NCI-H128 (cell line): ENCODE results near the gene ROR1.

ENCODE experiments used
- DNase-seq: peaks from one replicate; lab custom pipeline; 2025; ENCODE audit not compliant: unreplicated experiment; lab: John Stamatoyannopoulos, UW

ROR1 gene

DNA sequence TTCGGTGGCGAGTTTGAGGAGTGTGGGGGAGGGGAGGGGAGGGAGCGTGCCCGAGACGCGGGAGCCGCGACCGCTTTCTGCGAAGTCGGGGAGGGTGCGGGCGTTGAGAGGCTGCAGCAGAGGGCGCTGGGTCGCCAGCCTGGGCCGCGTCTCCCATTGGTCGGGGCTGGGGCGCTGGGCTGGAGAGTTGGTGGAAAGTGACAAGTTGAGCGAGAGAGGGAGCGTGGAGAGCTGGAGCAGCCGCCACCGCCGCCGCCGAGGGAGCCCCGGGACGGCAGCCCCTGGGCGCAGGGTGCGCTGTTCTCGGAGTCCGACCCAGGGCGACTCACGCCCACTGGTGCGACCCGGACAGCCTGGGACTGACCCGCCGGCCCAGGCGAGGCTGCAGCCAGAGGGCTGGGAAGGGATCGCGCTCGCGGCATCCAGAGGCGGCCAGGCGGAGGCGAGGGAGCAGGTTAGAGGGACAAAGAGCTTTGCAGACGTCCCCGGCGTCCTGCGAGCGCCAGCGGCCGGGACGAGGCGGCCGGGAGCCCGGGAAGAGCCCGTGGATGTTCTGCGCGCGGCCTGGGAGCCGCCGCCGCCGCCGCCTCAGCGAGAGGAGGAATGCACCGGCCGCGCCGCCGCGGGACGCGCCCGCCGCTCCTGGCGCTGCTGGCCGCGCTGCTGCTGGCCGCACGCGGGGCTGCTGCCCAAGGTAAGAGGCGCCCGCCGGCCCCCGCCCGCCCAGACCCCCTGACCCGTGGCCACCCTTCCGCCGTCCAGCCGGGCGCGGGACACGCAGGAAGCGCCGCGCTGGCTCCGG lies at the start of gene ROR1:
TSS of gene ROR1 (plus strand) at position 203 of the 802 bp plus-strand sequence.
- DNase-seq, result peak; percentile 50

DNA sequence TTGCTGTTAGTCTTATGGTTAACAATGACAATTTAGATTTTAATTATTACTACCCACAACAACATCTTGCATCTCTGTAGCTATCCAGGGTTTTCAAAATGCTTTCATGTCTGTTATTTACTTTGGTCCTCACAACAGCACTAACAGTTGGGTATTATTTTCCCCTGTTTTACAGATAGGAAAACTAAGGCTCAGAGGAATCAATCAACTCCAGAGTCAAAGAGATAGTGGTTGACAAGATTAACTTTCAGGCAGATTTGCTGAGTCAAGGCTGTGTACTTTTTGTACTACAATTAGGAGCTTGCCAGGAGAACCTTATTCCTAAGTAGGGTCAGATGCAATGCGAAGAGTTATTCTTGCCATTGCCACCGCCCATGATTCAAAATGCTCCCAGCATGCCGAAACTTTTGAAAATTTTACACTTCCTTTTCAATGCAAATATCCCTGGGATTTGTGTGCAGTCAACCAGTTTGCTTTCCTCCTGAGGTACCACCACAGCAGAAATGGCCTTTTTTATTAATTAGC lies 49.4 kb upstream of the ROR1 start:
- no peak for DNase-seq

DNA sequence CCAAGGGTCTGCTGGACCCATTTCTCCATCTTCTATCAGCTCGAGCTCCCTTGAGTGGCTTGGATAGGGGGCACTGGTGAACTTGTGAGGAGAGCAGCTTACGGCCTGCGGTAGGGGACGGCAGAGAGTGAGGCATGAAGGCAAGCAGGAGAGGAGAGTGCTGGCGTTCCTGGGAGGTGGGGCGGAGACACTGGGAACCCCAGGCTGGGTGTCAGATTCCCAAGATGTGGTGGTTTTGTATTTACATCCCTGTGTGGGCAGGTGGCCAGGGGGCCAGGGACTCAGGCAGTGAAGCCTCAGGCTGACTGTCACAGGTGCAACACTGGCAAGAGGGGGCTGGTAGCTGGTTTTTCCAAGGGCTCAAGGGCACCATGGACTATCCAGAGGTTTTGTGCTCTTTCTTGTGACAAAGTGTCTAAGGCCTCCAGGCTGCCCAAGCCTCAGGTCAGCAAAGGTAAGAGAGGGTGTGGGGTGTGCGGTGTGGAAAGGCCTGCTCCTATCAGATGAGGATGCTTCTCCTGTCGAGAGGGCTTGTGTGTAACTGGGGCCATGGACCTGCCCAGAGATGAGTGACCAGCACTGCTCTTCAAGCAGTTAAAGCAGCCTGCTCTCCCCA lies 45.1 kb upstream of the ROR1 start:
- no peak for DNase-seq

DNA sequence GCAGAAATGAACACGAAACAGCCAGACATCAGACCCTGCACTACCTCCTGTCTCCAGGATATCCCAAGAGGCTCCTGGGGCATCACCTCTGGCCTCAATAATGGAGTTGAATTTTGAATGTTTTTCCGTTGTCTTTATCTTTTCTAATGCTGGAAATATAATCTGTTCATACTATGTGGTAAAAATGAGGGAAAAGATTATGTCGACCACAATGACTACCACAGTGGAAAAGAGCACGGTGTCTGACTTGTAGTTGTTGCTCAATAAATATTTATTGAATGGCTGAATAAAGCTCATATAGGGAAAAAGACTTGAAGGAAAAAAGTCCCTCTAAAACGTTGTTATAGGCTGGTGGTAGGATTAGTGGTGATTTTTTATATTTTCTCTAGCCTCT lies 44.6 kb upstream of the ROR1 start:
- no peak for DNase-seq

DNA sequence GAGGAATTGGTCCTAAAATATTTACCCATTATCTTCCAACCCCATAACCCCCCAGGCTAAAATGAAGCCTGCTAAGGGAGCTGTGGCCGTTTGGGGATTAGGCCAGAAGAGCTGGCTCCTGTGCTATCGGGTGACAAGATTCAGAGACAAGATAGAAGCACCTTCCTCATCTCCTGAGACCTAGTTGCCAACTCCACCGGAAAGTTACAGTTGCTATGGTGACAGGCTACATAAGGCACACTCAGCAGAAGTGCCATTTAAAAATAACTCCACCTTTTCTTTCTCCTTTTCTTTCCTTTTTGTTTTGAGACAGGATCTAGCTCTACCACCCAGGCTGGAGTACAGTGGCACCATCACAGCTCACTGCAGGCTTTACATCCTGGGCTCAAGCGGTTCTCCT lies 43.6 kb upstream of the ROR1 start:
- no peak for DNase-seq

DNA sequence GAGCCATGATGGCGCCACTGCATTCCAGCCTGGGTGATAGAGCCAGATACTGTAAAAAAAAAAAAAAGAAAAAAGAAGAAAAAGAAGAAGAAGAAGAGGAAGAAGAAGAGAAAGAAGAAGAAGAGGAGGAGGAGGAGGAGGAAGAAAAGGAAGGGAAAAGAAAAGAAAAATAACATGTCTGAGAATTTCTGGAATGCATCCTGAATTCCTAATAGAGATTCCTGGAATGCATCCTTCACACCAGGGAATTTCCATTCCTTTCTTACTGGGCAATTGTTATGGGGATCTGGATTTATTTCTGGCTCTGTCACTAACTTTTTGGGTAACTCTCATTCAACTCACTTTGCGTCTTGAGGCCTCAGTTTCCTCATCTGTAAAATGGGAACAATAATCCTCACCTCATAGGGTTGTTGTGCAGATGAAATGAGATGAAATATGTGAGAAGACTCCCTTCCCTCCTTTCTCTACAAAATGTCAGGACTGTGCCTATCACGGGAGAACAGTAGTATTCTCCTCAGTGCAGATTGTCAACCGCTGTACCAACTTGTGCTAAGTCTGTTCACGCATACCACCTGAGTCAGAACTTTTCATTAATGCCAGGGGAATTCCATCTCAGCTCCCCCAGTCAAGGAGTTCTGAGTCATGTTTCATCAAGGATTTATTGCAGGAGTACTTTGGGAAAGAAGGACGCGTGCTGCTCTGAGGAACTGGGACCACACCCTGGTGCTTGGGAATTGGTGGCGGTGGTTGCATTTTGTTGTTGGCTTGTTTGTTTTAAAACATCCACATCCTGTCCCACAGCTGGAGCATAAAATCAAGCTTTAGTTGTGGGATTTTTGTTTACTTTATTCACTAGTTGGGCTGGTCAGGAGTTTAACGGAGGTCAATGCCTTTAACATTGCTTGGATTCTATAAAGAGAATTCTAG lies 42.4 kb upstream of the ROR1 start:
- no peak for DNase-seq

DNA sequence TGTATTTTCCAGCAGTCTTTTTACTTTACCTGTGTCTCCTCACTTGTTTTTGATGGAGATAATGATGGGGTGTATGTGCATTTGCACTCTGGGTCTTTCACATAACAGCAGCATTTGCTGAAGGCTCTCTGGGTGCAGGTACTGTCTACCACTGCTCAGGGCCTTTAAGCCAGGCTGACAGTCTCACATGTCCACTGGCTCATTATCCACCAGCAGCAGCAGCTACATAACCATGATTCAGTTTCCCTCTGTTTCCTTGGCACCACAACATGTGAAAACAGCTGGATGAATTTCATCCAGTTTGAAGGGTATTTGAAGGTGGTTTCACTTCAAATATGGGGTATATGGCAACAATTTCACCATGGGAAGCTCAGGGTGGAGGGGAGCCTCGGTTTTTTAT lies 41.2 kb upstream of the ROR1 start:
- no peak for DNase-seq

DNA sequence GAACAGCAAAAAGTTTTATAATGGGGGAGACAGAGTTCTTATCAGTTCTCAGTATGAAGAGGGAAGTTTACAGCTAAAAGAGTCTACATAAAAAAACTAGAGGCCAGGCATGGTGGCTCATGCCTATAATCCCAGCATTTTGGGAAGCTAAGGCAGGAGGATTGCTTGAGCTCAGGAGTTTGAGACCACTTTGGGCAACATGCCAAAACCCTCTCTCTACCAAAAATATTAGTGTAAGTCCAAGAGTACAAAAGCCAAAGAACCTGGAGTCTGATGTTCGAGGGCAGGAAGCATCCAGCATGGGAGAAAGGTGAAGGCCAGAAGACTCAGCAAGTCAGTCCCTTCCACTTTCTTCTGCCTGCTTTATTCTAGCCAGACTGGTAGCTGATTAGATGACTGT lies 35.0 kb upstream of the ROR1 start:
- DNase-seq, result no peak

DNA sequence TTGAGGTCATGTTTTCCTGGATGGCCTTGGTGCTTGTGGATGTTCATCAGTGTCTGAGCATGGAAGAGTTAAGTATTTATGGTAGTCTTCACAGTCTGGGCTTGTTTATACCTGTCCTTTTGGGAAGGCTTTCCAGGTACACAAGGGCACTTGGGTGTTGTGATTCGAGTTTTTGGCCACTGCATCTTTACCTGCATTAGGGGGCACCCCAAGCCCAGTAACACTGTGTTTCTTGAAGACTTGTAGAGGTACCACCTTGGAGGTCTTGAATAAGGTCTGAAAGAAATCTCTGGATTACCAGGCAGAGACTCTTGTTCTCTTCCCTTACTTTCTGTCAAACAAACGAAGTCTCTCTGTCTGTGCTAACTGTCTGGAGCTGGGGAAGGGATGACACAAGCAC lies 34.4 kb upstream of the ROR1 start:
- DNase-seq, result no peak

DNA sequence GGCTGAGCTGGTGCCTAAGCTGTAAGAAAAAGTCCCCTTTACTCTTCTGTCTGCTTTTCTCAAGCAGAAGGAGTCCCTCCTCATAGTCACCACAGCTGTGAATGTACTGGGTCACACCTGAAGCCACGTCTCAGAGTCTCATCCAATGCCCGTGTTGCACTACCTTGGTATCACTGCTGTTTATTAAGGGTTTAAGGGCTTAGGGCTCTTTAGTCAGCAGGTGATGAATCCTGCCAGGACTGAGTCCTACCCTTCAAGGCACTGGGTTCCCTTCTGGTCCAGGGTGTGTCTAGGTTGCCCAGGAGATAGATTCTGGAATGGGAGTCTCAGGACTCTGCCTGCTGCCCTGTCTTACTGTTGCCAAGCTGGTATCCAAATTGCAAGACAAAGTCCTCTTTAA lies 33.4 kb upstream of the ROR1 start:
- DNase-seq, result no peak

DNA sequence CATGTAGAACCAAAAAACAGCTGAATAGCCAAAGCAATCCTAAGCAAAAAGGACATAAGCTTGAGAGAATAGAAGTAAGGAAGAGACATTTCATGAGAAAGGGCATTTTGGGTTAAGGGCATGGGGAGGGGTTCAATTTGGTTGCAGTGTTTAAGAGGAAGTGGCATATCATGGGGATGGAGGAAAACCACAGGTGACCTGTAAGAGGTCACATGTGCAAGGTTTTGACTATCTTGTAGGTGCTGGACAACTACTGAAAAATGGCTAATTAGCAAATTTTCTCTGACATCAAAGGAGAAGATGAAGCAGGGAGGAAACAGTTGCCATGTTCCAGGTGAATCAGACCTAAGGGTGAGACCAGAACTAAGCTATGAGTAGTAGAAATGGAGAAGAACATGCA lies 31.3 kb upstream of the ROR1 start:
- no peak for DNase-seq

DNA sequence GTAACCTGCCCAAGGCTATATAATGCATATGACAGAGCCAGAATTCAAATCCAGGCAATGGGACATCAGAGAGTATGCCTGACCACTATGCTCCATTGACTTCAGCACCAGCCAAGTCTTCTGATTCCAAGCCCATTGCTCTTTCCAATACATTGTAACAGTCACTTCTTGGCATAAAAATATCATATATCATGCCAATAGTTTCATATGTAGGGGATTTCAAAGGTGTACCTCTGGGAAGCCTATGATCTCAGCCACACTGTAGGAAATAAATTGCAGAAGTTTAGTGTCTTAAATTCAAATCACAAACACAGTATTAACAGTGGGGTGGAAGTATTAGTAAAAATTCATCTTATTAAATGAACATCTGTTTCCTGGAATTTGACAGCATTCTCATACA lies 30.0 kb upstream of the ROR1 start:
- DNase-seq, result no peak

DNA sequence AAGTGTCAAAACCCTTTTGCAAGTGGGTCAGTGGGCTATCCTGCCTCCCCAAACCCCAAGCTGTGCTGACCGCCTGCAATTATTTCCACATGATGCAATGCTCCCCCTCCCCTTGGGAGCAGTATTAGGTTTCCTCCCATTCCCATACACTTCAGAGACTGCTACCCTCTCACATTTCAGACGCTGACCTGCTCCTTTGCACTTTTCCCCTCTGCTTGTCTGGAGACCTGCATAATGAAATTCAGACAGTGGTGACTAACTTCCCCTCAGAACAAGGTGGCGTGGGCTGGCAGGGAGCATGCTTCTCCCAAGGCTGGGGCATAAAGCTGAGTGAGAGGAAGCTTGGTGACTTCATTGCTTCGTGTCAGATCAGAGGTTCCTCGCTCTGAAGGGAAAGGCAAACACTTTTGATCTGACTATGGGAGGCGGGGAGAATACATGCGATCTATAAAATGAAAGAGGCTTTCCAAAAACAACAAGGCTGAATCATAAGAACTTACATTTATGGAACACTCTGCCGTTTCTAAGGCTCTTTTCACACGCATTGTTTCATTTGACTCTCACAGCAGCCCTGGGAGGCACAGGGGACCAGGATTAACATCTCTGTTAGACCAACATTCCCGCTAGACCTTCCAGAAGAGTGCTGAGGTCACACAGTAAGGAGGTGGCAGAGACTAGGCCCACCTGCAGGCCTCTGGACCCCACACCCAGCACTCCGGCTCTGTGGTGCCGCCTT lies 27.5 kb upstream of the ROR1 start:
- DNase-seq, result no peak

DNA sequence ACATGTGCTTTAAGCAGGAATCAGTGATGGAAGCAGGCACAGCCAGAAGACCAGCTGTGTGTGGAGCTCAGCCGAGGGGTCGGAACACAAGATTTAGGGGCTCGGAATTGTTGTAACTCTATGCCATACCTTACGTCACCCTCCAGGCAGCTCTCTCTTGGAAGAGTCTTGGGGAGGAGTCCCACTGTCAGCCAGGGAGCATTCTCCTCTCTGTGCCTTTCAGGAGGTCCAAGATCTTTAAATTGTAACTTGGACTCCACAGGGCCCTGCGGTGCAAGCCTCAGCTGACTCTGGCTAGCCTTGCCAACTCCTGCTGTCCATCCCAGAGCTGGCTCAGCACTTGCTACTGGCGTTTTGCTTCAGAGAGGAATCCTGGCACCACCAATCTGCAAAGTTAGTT lies 26.4 kb upstream of the ROR1 start:
- no peak for DNase-seq

DNA sequence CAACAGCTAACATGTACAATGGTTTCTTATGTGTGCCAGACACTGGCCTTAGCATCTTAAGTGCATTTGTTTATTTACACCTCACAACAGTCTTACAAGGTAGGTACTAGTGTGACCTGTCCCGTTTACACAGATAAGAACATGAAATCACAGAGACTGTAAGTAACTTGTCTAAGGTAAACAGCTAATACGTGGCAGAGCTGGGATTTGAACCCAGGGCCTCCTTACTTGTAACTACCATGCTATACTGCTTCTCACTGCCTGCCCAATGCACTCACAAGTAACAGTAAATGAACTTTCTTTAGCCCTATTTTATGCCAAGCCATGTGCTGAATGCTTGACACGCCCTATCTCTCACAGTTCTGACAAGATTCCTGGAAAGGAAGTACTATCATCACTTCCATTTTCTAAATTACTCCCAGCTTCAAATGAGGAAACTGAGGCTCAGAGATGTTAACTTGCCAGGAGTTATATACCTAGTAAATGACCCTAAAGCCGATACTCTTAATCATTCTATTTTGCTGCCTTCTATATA lies 25.7 kb upstream of the ROR1 start:
- no peak for DNase-seq

DNA sequence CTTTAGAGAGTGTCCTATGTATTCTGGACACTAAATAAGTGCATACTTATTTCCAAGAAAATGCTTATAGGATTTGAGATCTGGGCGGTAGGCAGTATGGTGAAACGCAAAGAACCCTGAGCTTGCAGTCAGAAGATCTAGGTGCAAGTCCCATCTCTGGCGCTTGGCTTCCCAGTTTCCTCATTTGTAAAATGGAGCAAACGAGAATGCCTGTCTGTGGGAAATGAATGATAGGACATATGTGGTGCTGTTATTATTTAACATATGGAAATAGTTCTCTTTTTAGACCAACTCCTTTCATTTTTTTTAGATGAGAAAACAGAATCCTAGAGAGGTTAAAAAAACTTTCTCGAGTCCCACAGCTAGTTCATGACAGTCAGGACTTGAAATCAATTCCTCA lies 25.2 kb upstream of the ROR1 start:
- DNase-seq, result no peak

DNA sequence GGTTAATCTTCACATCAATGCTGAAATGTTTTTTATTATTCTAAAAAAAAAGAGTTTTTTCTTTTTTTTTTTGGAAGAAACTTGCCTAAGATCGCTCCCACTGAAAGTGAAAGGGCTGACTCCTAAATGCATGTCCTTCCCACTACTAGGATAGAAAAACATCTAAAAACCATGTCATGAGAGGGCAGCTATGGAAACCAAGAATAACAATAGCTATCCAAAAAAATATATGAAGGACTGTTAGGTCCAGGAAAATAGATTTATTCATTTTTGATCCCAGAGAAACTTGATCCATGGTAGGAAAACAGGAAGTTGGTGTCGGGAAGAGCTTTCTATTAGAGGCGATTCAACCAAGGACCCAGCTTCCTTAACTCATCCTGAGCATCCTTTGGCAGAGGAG lies 23.1 kb upstream of the ROR1 start:
- no peak for DNase-seq

DNA sequence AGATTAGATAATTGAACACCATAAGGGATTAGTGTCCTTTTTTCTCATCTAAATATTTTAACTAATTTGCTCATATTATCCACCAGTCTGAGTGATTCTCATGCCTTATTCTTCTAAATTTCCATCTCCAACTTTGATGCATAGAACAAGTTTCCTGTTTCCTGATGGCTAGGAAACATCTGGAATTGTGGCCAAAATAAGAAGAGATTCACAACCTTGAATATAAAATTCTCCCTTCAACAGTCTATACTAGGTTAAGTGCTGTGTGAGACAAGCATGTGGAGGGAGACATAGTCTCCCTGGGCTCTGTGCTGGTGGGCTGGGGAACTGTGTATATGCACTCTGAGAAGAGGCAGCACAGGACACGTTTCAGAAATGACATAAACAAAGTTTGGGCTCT lies 21.6 kb upstream of the ROR1 start:
- DNase-seq, result no peak

DNA sequence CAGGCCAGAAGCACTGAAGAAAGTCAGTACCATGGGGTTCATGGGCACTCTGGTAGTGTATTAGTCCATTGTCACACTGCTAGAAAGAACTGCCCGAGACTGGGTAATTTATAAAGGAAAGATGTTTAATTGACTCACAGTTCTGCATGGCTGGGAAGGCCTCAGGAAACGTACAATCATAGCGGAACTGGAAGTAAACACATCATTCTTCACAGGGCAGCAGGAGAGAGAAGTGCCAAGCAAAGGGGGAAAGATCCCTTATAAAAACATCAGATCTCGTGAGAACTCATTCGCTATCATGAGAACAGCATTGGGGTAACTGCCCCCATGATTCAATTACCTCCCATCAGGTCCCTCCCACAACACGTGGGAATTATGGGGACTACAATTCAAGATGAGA lies 20.2 kb upstream of the ROR1 start:
- no peak for DNase-seq

DNA sequence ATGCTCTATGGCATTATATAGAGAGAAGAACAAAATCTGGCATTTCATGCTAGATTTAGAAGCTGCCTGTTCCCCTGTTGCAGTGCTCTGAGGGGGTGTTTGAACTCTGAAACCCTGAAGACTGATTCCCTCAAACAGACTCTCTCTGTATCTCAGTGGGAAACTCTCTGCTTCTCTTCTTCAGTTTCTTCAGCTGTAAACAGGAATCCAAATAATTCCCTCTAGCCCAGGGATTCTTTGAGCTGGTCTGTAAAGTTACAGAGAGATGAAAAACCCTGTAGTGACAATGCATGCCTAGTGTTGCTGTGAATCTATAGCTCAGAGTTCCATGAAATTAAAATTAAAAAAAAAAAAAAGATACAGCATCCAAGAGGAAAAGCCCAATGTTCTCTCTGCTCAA lies 17.0 kb upstream of the ROR1 start:
- DNase-seq, result no peak

DNA sequence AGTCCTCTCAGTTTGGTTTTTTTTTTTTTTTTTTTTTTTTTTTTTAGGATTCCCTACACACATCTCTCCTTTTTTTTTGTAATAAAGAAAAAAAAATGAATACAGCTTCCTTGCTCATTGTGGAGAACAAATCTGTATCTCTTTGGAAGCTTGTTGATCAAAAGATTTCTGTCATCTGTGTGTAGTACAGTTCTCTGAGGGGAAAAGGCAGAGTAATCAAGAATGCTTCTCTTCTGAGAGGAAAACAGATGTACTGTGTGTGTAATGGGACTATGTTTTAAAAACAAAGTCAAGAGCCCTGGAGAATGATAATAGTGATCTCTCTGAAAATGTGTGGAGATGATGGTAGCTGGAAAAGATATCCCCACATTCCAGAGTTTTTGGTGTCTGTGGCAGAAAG lies 16.5 kb upstream of the ROR1 start:
- DNase-seq, result no peak
